Kidney tubule cell (primary cell): ENCODE data around the gene CDKAL1.

Source experiments
- DNase-seq: peaks from one replicate; pipeline ENCODE4 v3.0.0-alpha.2; 2018; ENCODE audit warnings: low spot score

CDKAL1 gene

DNA sequence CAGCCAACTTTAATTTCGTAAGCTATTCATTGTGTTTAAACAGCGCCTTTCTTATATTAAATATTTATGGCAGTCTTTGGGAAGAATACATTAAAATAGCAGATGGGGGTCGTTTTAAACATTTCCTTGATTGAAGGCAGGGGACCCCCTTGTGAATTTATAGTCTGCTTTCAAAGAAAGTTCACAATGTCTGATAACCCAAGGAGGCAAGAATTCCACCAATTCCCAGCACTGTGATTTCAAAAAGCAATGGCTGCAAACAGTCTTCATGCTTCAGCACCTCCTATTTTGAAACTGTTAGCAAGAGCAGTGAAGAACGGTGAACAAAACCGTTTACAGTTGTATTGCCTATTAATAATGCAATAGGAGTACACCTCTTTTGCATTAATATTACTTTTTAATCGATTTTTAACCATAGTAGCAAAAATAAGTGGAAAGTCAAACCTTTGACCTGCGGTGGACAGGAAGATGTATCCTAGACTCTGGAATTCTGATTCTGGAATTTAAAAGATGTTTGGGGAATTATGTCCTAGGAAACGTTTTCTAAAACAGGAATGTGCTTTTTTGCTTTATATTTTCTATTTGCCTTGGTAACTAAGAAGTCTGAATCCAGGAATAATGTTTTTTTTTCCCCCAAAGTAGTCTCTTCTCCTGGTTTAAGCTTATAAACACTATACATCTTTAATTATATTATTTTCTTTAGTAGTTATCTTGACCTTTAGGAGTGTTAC lies 393.0 kb downstream of the CDKAL1 start:
- no peak for DNase-seq

DNA sequence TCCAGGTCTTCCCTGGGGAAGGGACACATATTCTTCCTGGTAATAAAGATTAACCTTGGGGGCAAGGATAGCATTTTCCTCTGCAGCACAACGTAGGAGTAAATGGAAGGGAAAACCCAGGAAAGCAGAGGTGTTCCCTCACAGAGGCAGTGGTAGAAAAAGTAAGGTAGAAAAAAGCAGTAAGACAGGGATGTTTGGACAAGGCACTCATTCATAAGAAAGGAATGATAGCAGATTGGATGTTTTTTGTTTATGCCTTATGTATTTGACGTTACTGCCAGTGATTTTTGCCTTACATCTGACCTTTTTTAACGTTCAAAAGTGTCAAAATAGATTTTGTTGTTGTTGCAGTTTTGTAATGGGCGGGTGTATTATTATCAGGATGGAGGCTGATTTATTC lies 395.0 kb downstream of the CDKAL1 start:
- no peak for DNase-seq

DNA sequence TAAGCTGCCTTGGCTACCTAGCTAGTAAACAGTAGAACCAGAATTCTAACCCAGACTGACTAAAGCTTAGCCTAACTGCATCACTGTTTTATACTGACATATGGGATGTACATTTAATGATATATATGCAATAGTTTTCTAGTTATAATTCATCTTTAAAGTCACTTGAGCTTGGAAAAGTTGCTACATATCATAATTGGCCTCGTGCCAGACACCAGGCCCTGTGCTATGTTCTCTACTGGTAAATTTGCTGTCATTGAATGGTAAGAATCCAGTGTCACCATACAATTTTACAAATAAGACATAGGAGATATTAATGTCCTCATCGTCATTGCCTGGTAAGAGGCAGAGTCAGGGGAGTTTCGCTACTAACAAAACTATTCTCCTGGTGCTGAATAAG lies 396.8 kb downstream of the CDKAL1 start:
- no peak for DNase-seq

DNA sequence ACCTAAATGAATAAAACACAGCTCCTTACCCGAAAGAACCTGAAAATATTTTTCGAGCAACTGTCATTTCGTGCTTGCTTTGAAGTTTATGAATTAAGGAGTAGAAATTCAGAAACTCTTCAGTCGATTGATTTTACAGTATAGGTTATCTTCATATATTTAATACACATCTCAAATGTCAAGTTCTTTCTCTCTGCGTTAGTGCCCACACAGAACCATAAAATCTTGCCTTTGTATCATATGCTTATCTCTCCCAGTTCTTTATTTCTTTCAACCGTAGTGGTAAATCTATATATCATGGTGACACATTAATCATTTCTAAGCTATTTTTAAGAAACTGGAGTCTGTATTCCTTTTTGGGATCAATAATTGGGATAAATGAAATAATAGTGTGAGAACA lies 397.5 kb downstream of the CDKAL1 start:
- DNase-seq = no peak

DNA sequence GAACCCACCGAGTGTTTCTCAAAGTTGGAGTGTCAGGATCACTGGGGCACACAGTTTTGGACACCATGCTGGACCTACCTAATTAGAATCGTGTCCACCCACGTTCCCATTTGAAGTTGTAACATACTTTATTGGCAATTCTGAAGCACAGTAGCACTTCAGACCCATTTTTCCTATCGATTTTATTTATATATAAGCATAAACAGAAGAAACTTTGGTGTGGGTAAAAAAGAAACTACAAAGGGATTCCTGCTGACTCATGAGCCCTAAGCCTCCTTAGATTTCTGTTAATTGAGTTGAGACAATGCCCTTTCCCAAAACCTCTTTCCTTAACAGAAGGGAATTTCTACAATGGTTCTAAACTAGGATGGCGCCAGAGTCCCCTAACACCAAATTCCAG lies 398.0 kb downstream of the CDKAL1 start:
- no peak for DNase-seq

DNA sequence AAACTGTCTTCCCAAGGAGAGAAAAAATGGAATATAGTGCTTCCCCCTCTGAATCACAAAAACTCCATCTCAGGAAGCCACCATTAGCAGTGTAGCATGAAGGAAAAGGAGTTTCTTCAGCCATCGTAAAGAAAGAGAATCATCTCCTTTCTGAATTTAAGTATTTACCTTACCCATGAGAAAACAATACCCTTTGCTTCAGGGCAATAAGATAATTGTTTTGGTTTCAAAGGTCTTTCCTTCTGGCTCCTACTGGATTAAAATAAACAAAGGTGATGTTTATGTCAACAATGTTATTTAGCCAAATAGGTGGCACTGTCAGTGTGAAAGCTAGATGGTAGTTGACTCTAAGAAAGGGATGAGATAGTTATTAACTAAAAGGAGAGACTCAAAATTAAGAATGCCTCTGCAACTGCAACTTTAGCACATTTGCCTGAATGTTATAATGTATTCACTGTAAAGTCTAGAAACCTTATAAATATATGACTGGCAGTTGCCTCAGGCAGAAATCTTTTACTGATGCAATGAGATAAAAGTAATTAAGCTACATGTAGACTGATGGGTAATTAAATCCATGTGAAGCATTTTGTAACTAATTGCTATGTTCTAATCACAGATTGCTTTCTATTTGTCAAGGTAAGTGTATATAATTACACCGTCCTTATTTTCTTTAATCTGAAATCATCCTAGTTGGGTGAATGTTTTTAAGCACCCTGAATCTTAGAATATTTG lies 399.0 kb downstream of the CDKAL1 start:
- no peak for DNase-seq

DNA sequence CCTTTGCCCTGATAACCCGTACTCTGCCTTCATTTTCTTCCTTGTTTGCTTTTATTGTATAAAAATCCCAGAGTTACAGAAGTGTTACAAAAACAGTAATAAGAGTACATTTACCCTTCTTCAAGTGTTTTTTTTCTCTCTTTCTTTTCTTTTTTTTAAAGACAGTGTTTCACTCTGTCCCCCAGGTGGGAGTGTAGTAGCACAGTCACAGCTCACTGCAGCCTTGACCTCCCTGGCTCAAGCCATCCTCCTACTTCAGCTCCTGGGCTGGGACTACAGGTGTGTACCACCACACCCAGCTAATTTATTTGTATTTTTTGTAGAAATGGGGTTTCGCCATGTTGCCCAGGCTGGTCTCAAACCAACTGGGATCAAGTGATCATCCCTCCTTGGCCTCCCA lies 402.7 kb downstream of the CDKAL1 start:
- no peak for DNase-seq

DNA sequence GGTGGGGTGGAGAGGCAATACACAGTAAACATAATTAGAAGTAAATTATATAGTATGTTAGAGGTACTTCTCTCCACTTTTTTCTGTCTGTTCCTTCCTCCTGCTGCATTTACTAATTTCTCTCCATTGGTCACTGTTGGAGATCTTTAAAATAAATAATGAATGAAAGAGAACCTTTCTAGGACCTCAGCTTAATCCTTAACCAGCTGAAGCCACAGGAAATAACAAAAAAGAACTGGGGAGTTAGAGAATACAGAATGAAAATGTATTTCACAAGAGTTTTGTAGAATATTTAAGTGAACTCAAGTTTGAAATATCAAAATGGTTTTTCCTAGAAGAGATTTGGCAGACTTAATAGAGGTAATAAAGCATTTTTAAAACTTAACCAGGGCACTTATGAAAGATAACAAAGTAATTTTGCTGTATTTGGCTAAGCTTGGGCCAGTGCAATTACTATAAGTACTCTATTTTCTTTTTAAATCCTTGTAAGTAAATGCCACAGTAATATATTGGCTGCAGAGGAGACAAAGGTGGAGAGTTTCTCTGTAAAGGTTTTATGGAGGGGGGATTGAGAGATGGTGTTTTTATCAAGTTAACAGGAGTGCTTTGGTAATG lies 405.0 kb downstream of the CDKAL1 start:
- no peak for DNase-seq

DNA sequence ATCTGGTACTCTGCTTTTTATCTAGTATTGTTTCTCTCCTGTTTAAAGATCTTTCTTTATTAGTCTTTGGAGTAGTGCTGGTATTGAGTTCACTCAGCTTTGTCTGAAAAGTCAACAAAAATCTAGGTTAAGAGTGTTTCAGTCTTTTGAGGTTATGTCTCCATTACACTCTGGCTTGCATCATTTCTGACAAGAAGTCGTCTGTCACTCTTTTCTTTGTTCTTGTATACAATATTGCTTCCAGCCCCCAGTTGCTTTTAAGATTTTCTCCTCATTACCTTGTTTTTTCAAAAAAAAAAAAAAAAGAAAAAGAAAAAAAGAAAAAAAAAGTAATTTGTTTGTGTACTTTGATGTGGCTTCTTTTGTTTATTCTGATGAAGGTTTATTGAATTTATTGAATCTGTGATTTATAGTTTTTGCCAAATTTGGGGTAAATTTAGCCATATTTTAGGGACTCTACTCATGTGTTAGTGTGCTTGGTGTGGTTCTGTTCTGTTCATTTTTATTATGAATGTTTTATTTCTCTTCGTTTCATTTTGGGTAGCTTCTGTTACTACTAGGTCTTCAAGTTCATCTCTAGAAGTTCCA lies 408.9 kb downstream of the CDKAL1 start:
- DNase-seq = no peak

DNA sequence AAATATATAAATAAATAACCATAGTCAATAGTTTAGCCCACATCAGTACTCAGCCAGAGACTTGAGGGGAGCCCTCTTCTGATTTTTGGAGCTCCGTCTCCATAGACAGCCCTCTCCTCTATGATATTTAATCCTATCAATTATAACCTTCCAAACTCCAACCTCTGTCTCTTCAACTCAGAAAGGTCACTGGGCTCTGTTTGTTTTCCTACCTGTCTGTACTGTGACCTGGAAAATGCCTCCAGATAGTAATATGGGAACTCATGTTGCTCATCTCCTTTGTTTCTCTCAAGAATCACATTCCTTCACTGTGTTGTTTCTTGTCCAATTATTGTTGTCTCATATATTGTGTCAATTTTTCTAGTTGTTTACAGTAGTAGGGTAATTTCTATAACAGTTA lies 409.7 kb downstream of the CDKAL1 start:
- DNase-seq = no peak

DNA sequence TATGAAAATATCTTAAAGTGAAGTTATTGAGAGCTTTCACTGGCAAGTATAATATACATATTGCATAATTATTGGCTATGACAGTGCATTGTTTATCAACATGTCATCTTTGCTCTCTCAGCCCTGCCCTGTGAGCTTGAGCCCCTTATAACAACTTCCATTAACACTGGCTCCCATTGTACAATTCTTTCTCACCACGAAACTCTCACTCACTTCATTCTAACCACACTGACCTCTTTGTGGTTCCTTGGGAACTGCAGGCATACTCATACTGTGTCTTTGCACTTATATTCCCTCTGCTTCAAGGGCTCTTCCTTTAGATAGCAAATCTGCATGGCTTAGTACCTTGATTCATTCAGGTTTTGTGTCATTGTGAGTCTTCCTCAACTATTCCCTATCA lies 411.8 kb downstream of the CDKAL1 start:
- peak; percentile 52 for DNase-seq

DNA sequence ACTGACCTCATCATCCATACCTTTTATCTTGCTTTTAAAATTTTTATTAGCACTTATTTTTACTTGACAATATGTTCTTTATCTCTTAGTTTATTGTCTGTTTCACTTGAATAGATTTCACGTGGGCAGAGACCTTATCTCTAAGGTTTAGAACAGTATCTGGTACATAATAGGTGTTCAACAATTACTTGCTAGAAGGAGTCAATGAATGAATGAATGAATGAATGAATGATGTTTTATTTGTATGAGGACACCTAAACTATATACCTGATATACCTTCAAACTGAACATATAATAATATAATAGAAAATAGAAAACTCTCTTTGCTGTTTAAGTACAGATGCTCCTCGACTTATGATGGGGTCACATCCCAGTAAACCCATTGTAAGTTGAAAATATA lies 412.6 kb downstream of the CDKAL1 start:
- no peak for DNase-seq

DNA sequence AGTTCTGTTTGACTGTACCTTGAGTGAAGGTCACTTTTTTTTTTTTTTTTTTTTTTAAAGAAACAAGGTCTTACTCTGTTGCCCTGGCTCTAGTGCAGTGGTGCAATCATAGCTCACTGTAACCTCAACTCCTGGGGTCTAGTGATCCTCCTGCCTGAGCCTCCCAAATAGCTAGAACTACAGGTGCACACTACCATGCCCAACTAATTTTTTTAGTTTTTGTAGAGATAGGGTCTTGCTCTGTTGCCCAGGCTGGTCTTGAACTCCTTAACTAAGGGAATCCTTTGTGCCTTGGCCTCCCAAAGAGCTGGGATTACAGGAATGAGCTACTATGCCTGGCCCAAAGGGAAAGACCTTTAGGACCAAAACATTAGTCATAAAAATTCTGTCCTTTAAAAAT lies 413.7 kb downstream of the CDKAL1 start:
- DNase-seq = no peak

DNA sequence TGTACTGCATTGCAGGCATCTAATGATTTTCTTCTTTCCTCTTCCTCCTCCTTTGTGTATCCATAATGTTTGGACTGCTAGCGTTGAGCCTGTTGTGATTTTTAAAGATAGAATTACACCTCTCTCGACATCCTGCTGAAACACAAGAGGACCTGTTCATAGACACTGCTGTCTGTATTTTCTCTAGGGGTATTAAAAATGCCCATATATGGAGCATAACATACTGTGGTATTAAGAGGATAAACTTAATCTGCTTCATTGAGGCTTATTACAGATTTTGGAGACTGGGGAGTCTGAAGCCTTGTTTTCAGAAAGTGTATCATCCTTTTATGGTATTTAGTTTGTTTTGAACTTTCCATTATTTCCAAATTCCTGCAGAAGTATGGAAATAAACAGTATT lies 414.3 kb downstream of the CDKAL1 start:
- DNase-seq = no peak

DNA sequence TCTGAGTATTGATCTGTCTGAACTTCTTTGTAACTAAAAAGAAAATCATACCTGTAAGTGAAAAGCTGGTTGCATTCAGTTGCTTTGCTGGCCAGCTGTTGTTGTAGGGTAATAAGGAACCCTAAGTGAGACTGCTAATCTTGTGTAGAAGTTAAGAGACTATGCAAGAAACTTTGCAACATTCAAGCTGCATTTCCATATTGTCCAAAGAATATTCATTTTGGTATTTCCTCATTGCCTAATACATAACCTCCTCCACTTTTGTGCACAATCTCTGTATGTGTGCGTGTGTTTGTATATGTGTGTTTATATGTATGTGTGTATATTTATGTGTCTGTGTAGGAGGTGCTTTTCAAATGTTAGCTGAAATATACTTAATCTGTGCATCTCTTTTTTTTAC lies 414.9 kb downstream of the CDKAL1 start:
- DNase-seq = no peak

DNA sequence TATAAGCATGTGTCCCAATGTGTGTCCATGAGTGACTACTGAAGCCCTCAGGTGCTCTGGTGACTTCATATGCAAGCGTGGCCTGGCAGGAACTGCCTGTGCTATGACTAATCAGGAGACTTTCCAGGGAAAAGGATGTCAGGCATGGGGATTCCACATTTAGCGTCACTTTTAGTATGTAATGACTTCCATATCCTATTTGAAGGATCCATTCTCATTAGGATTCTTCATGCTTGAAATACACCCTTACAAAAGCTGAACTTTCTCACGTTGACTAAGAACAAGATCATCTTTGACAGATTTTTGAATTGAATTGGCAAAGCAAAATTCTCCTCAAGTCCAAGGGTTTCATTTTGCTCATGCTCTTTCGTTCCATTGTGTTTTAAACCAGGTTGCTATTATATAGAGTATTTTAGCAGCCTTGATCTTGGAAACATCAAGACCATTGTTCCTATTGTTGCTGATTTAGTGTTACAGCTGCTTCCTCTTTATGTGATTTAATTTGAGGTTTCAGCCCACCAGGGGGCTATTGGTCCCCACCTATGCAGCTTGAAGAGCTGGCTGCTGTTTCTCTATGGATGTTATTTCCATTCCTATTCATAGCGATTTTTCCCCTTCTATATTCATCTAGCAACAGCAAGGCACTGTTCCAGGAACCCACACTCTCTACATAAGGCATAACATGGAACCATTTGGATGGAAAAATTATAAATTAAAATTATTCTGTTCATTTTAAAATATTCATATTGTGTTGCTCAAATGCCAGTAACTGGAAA lies 418.6 kb downstream of the CDKAL1 start:
- DNase-seq = peak; percentile 93

DNA sequence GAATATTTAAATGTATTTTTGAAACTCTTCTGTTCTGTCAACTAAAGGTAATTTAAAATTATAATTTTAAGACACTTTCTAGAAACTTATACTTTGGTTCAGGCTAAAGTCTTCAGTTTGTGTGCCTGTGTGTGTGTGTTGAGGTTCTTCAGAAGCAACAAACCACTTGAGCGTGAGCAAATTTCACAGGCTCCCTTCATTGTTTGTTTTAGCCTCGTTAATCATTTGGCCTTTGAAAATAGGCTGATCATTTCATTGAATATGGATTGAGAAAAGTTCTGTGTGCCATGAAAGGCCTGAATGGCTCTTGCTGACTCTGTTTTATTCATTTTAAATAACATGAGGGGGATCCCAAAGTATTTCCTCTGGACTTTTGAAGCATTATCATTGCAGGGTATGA lies 420.1 kb downstream of the CDKAL1 start:
- DNase-seq = peak; percentile 19

DNA sequence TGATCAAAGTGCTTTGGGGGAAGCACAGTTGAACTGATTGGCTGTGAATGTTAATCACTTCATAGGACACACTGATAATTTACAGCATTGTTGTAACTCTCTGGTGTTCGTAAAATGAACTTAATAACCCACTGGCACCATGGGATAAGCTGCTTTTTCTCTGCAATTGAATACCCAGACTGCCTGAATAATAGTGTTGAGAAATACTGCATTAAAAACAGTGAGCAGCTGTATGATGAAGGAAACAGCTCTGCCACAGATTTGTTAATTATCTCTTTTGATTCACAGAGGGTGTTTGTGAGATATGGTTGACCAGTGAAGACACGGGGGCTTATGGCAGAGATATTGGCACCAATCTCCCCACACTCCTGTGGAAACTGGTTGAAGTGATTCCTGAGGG lies 420.9 kb downstream of the CDKAL1 start:
- no peak for DNase-seq

DNA sequence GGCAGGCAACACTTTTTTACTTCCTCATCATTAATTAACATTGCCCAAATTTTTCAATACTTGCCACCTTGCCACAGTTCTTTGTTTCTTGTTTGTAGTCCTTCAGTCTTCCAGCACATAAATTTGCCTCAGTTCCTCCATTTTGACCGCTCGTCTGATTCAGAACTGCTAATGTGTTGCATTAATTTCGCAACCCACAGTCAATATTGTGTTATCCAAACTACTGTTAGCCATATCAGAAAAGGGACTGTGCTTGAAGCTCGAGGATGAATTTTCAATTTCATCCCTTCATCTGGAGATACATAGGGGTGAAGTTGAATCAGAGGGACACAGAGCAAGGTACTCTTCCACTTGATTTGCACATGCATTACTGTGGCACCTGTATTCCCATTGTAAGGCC lies 421.5 kb downstream of the CDKAL1 start:
- no peak for DNase-seq

DNA sequence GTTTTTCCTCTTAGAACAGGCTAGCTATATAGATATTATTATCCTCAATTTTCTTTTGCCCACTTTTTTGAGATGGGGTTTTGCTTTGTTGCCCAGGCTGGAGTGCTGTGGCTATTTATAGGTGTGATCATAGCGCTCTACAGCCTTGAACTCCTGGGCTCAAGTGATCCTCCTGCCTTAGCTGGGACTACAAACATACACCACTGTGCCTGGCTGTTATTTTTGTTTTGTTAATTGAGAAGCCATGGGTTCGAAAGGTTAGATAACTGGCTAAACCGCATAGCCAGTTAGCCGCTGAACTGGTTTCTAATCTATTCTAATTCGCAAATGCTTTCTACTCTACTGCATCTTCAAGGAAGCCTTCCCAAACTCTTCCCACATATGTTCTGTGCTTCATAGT lies 425.8 kb downstream of the CDKAL1 start:
- no peak for DNase-seq

DNA sequence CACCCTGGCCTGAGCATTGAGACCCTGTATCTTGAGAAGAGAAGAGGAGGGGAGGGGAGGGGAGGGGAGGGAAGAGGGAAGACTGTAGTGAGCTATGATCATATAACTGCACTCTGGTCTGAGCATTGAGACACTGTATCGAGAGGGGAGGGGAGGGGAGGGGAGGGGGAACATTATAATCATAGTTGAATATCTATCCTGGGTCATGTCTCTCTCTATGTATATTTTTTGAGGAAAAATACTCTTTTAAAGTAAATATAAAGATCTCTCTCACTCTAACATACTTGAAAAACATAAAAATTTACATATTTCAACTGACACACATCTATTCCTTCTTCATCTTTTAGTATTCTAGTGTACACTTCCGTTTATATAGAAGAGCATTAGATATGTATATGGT lies 431.0 kb downstream of the CDKAL1 start:
- DNase-seq = no peak

DNA sequence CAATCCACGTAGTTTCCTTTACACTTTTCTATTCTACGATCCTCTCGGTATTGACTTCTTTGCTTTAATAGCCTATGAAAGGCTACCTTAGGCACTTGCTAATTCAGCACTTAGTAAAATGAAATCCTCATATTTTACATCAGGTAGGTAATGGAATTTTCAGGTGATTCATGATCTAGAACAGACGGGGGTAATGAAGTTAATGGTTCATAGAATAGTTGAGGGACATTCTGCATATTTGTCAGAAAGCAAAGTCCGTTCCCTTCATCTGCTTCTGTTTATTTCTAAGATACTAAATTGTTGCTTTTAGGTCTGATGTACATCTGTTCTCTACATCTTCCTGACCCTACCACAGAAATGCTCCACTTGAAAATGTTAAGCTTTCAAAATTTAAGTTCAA lies 431.7 kb downstream of the CDKAL1 start:
- DNase-seq = peak; percentile 69
